HAP-1 (cell line): ENCODE data around the gene SLC2A14.
"Not testable (repeated sequence)": the region's sequence is repeated elsewhere in the genome, so short reads cannot be mapped to it uniquely, and the experiment has no call there.

Source experiments
- DNase-seq, 2 experiments: peaks; one replicate each; pipeline ENCODE4 v3.0.0-alpha.2; 2016 to 2020; ENCODE audit warnings: low spot score in 2 of 2
- H3K27me3 ChIP-seq: fragments of 250-450 bp; sonication (Bioruptor Pico); 2 replicates; pipeline ENCODE4 v1.5.1; 2020; ENCODE audit warnings: low read depth, mild to moderate bottlenecking, moderate library complexity
- H3K36me3 ChIP-seq: fragments of 250-450 bp; sonication (Bioruptor Pico); replicated peaks from 2 replicates; pipeline ENCODE4 v1.5.1; 2020; ENCODE audit warnings: mild to moderate bottlenecking
- H3K4me1 ChIP-seq: fragments of 250-450 bp; sonication (Bioruptor Pico); 2 replicates; pipeline ENCODE4 v1.5.1; 2020; ENCODE audit warnings: mild to moderate bottlenecking
- H3K4me3 ChIP-seq: fragments of 250-450 bp; sonication (Bioruptor Pico); 2 replicates; pipeline ENCODE4 v1.5.1; 2020; ENCODE audit warnings: mild to moderate bottlenecking, moderate library complexity
- H3K9me3 ChIP-seq: fragments of 250-450 bp; sonication (Bioruptor Pico); 2 replicates; pipeline ENCODE4 v1.5.1; 2020; ENCODE audit warnings: mild to moderate bottlenecking, moderate library complexity
- in situ Hi-C: fragments of 300-500 bp; cut with MboI; formaldehyde crosslinking; loops from 3 replicates; pipeline ENCODE4 v1.14.3; 2020; ENCODE audit warnings: low sequenced_read_pairs, inconsistent platforms, mixed read lengths

Gene SLC2A14

DNA sequence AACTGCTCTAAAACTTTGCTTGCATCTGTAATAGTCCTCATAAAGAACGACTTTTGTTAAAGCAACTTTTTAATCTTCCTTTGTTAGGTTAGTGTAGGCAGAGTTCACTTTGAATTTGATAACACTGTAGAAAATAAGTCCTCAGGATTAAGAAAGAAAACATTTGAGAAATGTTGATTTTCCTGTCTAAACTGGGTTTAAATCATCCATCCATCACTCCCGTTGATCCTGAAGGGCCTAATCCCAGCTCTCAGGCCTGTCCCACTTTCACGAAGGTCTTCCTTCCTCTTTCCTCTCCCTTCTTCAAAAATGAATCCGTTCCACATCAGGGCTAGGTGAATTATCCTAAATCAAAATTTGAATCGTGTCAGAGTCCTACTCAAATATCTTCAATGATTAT, 36.9 kb downstream of the SLC2A14 start:
- H3K9me3 ChIP-seq, result no peaks in the 10 kb centered on the region
- in situ Hi-C loops, result no loop called here

DNA sequence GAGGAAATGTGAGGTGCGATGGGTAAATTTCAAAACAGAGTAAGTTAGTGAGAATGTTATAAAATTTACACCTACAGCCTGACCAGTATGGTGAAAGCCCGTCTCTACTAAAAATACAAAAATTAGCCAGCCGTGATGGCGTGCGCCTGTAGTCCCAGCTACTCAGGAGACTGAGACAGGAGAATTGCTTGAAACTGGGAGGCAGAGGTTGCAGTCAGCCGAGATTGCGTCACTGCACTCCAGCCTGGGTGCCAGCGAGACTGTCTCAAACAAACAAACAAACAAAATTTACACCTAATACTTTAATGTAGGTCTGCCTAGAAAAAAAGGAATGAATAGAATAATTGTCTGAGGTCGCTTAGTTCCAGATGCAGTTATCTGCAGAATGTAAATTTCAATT, 37.6 kb downstream of the SLC2A14 start:
- peaks cover 5% of the 10 kb centered on the region for H3K4me1 ChIP-seq
- no peak for DNase-seq
- no peaks in the 10 kb centered on the region for H3K9me3 ChIP-seq
- in situ Hi-C loops, result no loop called here
- H3K36me3 ChIP-seq, result no peaks in the 10 kb centered on the region
- H3K4me3 ChIP-seq, result no peak overlapping the region
- H3K27me3 ChIP-seq, result no peaks in the 10 kb centered on the region

More for the DNA sequence above, 36.9 kb downstream of the SLC2A14 start:
- Histone ChIP-seq H3K36me3 (no peaks in the 10 kb centered on the region), H3K4me3 (no peak overlapping the region), H3K27me3 (no peaks in the 10 kb centered on the region), H3K4me1 (peaks cover 5% of the 10 kb centered on the region)
- peak; percentile 15 to 49 for DNase-seq

DNA sequence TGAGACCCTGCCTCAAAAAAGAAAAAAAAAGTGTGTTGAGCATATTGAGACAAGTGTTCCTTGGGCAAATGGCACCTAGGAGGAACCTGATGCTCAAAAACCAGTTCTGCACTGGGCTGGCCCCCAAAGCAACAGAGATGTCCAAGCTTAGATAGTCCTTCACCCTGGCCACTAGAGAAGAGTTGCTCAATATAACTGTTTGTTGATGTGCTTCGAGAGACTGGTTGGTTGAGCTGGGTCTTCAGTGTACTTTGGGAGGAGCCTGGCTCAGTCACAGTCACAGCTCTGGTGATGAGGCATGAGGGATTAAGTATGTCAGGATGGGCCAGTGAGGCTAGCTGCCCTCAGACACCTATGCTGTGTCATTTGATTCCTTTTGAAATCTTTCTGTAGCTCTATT, 38.0 kb downstream of the SLC2A14 start:
- no peak for DNase-seq
- H3K4me1 ChIP-seq, result peaks cover 5% of the 10 kb centered on the region
- in situ Hi-C loops, result no loop called here
- H3K9me3 ChIP-seq, result no peaks in the 10 kb centered on the region
- no peaks in the 10 kb centered on the region for H3K27me3 ChIP-seq
- H3K36me3 ChIP-seq, result no peaks in the 10 kb centered on the region
- H3K4me3 ChIP-seq, result no peak overlapping the region

DNA sequence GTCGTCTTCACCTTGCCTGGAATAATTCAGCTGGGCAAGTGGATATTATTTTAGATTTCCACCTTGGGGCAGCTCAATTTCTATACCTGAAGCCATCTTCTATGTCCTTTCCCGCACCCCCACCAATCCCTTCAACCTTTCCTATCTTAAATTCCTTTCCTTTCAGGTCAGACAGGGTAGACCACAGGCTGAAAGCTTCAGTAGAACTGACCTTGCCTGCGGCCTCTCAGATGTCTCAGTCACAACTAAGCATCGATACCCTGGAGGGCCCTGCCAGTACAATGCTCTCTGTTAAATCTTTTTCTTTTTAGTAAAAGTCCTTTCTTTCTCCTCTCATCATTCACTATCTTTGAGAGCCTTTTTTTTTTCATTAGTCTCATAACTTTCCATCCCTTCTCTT, 38.9 kb downstream of the SLC2A14 start:
- H3K4me1 ChIP-seq, result peaks cover 5% of the 10 kb centered on the region
- no peak for DNase-seq
- no peaks in the 10 kb centered on the region for H3K9me3 ChIP-seq
- in situ Hi-C loops, result no loop called here
- H3K27me3 ChIP-seq, result no peaks in the 10 kb centered on the region
- H3K4me3 ChIP-seq, result no peak overlapping the region
- no peaks in the 10 kb centered on the region for H3K36me3 ChIP-seq

DNA sequence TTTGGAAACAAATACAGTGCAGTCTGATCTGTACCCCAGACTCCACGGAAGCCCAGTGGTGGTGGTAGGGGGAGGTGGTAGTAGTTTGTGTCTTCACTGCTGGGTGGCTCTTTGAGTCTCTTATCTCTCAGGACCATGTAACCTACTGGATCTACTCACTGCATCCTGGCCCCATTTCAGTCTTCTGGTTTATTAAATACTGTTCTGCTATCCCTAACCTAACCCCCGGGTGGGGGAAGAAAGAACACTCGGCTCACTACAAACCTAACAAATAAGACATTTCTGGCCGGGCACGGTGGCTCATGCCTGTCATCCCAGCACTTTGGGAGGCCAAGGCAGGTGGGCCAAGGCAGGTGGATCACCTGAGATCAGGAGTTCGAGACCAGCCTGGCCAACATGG, 39.5 kb downstream of the SLC2A14 start:
- H3K9me3 ChIP-seq, H3K36me3 ChIP-seq, H3K27me3 ChIP-seq, H3K4me1 ChIP-seq, H3K4me3 ChIP-seq, in situ Hi-C loops, DNase-seq: not testable (repeated sequence)

DNA sequence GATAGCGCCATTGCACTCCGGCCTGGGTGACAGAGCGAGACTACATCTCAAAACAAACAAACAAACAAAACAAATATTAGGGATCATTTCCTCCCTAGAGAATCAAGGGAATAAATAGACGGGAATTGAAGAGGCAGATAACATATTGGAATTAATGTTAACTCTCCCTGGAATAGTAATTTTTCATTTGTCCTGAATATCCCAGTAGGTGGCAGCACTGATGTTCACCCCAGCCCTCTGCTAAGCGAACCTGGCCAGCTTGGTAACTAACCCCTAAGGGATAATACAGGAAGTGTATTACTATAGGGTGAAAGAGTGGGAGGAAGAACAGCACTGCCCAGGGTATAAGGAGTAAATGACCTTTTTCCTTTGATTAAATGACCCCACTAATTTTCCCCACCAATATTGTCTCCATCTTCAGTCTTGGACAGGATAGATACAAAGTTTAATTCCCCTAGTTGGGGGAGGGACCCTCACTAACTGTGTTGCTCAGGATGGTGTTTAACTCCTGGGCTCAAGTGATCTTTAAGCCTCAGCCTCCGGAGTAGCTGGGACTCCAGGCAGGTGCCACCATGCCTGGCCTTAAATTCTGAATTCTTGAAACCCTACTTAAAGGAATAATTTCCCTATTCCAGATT, 40.5 kb downstream of the SLC2A14 start:
- Histone ChIP-seq H3K9me3 (no peaks in the 10 kb centered on the region), H3K4me3 (no peak overlapping the region), H3K4me1 (peaks cover 5% of the 10 kb centered on the region), H3K27me3 (no peaks in the 10 kb centered on the region), H3K36me3 (no peaks in the 10 kb centered on the region)
- in situ Hi-C loops, result no loop called here
- DNase-seq, result peak; percentile 69 to 71

DNA sequence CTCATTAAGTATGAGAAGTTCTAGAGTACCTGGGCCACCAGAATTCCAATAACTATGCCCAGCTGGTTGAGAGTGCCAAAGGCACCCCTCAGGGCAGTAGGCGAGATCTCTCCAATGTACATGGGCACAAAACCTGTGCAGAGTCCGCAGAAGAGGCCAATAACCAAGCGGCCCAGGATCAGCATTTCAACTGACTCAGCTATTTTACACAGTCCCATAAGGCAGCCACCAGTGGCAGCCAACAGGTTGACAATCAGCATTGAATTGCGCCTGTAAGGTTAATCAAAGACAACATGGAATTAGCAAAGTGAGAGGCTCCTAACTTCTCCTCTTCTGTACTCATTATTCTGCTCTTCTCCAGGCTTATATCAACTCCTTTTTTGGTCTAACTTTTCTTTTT, 43.0 kb downstream of the SLC2A14 start:
- H3K4me3 ChIP-seq, H3K36me3 ChIP-seq, in situ Hi-C loops, H3K27me3 ChIP-seq, H3K4me1 ChIP-seq, DNase-seq, H3K9me3 ChIP-seq: not testable (repeated sequence)

DNA sequence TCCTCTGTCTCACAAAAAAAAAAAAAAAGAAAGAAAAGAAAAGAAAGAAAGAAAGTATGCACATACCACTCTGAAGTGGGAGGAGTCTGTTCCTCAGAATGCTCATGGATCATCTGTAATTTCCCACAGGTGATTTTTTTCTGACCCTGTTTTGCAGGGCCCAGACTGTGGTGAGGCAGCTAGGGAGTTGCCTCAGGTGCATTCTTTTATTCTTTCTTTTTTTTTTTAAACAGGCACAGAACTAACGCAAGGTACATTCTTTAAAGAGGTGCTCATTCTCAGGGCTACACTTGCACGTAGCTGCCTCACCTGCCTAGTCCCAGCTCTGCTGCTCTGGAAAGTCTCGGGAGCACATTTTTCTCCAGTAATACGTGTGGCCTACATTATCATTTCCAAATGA, 47.0 kb downstream of the SLC2A14 start:
- H3K27me3 ChIP-seq, H3K36me3 ChIP-seq, in situ Hi-C loops, H3K4me3 ChIP-seq, H3K9me3 ChIP-seq, DNase-seq, H3K4me1 ChIP-seq: not testable (repeated sequence)

DNA sequence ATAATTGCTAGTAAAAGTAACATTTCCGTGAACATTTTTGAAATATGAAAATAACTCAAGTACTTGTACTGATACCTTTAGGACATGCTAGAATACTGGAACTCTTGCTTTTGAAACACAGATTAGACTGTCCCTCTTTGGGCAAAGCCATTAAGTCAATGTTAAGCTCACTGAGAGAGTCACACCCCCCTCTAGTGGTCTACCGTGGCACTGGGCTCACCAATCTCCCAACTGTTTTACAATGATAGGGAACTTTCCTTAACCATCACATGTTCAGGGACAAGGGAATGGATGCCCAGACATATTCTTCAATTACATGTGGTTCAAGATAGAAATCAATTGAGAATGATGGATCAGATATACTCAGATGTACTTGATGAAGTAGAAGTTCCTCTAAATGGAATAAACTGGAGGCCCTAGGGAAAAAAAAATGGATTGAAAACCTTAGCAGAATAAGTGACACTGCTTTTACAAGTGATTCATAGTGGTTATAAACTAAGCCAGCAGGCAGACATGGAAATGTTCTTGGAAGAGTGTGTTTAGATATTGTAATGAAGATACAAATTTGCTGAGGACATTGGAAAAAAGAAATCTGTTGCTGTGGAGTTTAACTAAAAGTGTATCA, 65.7 kb downstream of the SLC2A14 start:
- Histone ChIP-seq H3K4me3 (no peak overlapping the region), H3K4me1 (no peaks in the 10 kb centered on the region), H3K36me3 (no peaks in the 10 kb centered on the region), H3K27me3 (no peaks in the 10 kb centered on the region), H3K9me3 (no peaks in the 10 kb centered on the region)
- in situ Hi-C loops, result loop anchor here (5.0 kb wide), 1 partner anchor 145 kb away; no protein-coding TSS in a partner anchor
- peak; percentile 82 to 89 for DNase-seq

DNA sequence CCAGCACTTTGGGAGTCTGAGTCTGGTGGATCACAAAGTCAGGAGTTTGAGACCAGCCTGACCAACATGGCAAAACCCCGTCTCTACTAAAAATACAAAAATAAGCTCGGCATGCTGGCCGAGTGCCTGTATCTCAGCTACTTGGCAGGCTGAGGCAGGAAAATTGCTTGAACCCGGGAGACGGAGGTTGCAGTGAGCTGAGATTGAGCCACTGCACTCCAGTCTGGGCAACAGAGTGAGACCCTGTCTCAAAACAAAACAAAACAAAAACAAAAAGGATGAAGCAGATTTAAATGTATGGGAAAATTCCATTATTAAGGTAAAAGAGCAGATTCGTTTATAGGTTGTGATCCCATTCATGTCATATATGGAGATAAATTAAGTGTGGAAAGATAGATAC, 66.4 kb downstream of the SLC2A14 start:
- not testable (repeated sequence) for H3K9me3 ChIP-seq, H3K27me3 ChIP-seq, H3K4me3 ChIP-seq, DNase-seq, H3K36me3 ChIP-seq, H3K4me1 ChIP-seq
- in situ Hi-C loops, result loop anchor here (5.0 kb wide), 1 partner anchor 144 kb away; no protein-coding TSS in a partner anchor

DNA sequence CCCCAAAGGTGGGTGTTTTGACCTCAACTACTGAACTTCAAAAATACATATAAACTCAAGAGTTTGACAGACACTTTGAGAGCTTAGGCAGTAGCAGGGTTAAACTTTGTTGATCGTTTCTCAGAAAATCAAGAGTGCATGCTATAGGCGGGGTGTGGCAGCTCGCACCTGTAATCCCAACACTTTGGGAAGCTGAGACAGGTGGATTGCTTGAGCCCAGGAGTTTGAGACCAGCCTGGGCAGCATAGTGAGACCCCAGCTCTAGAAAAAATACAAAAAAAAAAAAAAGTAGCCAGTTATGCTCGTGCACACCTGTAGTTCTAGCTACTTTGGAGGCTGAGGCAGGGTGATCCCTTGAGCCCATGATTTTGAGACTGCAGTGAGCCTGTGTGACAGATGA, 71.3 kb downstream of the SLC2A14 start:
- DNase-seq, result no peak
- no peak overlapping the region for H3K4me3 ChIP-seq
- no peaks in the 10 kb centered on the region for H3K36me3 ChIP-seq
- H3K9me3 ChIP-seq, result no peaks in the 10 kb centered on the region
- H3K4me1 ChIP-seq, result no peaks in the 10 kb centered on the region
- in situ Hi-C loops, result no loop called here
- H3K27me3 ChIP-seq, result no peaks in the 10 kb centered on the region

DNA sequence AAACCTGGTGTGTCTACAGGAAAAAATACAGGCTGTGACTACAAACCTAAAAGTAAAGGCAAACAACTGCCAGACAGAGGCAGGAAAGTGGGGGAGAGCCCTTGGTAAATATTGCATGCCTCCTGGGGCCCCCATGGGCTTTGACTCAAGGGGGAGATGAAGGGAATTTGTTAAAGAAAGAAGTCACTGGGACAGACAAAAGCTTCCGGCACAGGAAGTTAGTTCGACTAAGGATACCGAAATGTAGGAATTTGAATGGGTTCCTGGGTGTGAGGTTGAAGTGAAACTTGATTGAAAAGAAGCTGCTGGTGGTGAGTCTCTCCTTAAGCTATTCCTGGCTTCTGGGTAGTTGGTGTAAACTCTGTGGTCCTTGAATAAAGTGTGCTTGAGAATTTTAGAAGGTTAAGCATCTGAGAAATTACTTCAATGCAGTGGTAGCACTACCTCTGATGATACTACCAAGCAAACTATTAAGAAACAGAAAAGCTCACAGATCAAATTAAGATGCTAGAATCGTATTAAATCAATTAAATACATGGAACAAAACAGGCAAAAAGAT, 73.9 kb downstream of the SLC2A14 start:
- DNase-seq, in situ Hi-C loops, H3K9me3 ChIP-seq, H3K27me3 ChIP-seq, H3K4me1 ChIP-seq, H3K36me3 ChIP-seq, H3K4me3 ChIP-seq: not testable (repeated sequence)

DNA sequence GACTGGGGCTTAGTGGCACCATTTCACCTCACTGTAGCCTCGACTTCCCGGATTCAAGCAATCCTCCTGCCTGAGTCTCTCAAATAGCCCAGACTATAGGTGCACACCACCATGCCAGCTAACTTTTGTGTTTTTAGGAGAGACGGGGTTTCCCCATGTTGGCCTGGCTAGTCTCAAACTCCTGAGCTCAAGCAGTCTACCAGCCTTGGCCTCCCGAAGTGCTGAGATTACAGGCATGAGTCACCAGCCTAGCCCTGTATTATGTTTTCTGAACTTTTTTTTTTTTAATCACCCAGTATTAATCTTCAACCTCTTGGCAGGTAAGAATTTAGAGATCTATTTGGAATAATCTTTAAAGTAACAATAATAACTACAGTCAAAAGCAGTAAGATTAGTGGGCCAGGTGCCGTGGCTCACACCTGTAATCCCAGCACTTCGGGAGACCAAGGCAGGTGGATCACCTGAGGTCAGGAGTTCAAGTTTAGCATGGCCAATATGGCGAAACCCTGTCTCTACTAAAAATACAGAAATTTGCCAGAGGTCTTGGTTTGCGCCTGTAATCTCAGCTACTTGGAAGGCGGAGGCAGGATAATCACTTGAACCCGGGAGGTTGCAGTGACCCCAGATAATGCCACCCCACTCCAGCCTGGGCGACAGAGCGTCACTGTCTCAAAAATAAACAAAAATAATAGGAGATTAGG, 74.9 kb downstream of the SLC2A14 start:
- no peak for DNase-seq
- in situ Hi-C loops, result no loop called here
- Histone ChIP-seq H3K27me3 (no peaks in the 10 kb centered on the region), H3K4me1 (no peaks in the 10 kb centered on the region), H3K36me3 (no peaks in the 10 kb centered on the region), H3K9me3 (no peaks in the 10 kb centered on the region), H3K4me3 (no peak overlapping the region)

DNA sequence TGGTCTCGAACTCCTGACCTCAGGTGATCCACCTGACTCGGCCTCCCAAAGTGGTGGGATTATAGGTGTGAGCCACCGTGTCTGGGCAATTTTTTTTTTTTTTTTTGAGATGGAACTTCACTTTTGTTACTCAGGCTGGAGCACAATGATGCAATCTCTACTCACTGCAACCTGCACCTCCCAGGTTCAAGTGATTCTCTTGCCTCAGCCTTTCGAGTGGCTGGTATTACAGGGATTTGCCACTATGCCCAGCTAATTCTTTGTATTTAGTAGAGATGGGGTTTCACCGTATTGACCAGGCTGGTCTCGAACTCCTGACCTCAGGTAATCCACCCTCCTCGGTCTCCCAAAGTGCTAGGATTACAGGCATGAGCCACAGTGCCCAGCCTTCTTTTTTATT, 75.4 kb downstream of the SLC2A14 start:
- in situ Hi-C loops, result not testable (repeated sequence)

More for the DNA sequence above, 75.4 kb downstream of the SLC2A14 start:
- H3K4me3 ChIP-seq, H3K27me3 ChIP-seq, DNase-seq, H3K4me1 ChIP-seq, H3K9me3 ChIP-seq, H3K36me3 ChIP-seq: not testable (repeated sequence)
